NCI-H526 treated with DMSO at 0.1 percent for 48 hours (cell line): ENCODE results near the gene TMEM123.
"Not testable (repeated sequence)": the region's sequence is repeated elsewhere in the genome, so short reads cannot be mapped to it uniquely, and the experiment has no call there.

Source experiments
- DNase-seq: peaks from one replicate; lab custom pipeline; 2025; lab: John Stamatoyannopoulos, UW

Gene TMEM123

DNA sequence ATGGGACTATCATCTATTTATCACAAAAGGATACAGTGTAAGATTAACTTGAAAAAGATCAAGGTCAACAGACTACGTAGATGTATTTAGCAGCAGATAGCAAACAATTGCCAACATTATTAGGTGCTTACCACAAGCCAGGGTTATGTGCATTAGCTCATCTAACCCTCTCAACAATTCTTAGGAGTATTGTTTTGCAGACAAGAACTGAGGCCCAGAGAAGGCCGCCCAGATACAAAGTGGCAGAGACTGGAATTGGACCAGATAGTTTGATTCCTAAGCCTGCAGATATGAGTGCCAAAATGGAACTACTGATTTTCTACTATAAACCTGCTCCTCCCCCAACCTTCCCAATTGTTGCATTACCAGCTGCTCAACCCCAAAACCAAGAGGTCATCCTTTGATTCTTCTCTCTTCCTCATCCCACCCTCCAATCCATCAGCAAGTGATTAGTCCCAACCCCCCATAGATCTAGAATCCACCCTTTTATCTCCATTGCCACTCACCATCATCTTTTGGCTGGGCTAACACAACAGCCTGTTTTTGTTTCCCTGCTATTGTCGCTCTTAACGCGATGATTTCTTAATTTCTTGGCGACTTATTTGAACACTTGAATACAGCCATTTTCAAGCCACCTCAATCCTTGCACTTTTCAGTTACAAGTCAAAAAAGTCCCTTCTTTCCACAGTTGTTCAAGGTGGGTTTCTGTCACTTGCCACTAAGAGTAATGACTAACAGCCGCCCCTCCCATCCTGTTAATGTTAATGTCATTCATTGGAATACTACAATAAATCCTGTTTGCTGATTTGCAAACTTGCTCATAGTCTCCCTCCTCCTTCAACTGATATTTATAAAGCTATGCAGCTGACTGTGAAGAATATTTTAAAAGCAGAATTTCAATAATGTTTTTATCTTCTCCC, 2.7 kb downstream of the TMEM123 start:
- peak; percentile 49 for DNase-seq

DNA sequence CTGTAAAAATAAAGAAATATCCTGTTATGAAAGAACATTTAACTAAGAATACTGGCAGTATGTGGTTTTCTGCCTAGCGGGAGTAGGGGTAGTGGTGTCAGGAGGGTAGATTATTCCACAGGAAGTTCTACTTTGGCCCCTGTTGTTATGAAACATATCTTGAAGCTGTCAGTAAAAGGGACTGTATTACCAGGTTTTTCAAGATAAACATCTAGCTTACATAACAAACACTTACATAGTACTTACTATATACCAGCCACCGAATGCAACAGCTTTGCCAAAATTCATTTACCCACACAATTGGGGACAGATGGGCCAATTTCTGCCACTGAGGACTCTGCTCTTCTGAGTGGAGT, 3.7 kb downstream of the TMEM123 start:
- no peak for DNase-seq

DNA sequence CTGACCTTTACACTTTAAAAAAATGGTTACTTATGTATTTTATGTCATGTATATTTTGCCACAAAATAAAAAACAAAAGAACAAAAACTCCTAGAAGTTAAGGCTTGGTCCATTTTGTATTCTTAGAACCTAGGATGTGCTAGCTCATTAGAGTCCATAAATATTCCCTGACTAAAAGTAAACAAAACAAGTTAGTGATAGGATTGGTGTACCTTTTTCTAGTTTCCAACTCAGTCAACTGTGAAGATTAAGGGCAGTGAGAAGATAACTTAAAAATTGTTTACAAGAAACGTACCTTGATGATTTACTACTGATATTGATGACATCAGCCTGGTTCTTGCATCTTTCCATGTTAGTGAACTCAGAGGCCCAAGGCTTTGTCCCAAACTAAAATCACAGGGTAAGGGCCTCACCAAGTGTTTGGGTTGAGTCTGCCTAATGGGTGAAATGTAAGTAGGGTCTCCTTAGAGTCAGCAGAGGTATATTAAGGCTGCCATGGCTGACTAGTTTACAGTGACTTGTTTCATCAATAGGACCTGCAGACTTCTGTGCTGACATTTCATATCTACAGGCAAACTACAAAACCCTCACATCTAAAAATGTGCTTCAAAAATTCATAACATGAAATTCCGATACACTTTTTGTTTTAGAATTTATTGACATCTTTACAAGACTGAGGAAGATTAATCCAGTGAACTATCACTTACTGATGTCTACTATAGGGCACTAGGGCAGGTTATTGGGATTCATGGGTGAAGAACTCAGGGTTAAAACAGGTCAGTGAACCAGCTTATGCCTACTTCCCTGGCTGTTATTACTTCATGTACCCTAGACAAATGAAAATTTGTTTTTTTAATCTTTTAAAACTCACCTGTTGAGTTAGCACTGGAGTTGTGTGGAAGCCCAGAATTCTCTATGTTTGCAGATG, 4.4 kb downstream of the TMEM123 start:
- DNase-seq: no peak

DNA sequence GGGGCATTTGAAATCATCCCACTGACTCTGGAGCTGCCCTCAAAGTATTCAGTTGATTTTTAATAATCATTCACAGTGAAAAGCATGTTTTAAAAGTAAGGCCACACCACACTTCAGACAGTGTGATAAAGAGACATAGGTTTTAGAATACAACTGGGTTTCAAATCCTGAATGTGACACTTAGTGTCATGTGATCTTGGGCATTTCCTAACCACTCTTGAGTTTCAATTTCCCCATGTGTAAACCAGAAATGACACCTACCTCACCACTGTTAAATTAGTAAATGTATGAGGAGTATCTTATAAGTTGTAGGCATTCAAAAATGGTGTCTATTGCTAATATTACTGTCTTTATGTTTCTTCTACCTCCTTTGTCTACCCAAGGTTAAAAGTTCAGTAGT, 5.4 kb downstream of the TMEM123 start:
- no peak for DNase-seq

GRCh38 chr11:102446606-102447005, 6.0 kb downstream of the TMEM123 start:
- DNase-seq: no peak

GRCh38 chr11:102444693-102445092, 7.9 kb downstream of the TMEM123 start:
- DNase-seq: not testable (repeated sequence)

GRCh38 chr11:102444142-102444541, 8.4 kb downstream of the TMEM123 start:
- DNase-seq: not testable (repeated sequence)

- not testable (repeated sequence) for DNase-seq
Observed at GRCh38 chr11:102439063-102439363, 13.6 kb downstream of the TMEM123 start.

- no peak for DNase-seq
Observed at GRCh38 chr11:102438311-102439062, 14.1 kb downstream of the TMEM123 start.

- no peak for DNase-seq
Observed at GRCh38 chr11:102437727-102438126, 14.8 kb downstream of the TMEM123 start.

DNA sequence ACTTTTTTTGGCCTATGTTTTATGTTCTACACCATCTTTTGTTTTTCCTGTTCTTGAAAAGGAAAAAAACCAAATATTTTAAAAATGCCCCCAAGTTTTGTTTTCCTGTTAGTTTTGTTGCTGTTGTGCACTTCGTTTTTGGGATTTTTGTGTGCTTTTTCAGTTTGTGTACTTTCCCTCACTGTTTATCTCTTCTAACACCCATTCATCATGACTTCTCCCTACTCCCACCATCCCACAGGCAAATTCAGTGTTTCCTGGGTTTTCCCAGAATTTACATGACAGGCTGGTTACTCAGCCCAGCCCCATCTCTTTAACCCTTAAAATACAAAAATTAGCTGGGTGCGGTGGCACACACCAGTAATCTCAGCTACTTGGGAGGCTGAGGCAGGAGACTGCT, 15.6 kb downstream of the TMEM123 start:
- DNase-seq: no peak

DNA sequence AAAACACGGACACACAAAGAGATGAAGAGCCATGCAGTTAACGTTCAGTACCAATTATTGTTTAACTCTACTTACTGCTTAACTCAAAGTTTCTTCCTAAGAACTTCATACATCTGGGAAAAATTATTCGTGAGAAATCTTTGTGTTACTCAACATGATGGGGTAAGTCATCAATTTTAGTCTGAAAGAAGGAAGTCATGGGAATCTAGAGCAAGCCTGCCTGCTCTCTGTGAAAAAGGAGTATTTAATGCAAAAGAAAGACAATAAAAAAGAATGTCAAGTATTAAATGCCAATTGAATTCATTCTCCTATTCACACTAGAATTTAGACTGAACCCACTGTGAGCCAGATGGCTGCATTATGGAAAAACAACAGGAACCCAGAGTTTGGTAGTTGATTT, 16.0 kb downstream of the TMEM123 start:
- DNase-seq: no peak

DNA sequence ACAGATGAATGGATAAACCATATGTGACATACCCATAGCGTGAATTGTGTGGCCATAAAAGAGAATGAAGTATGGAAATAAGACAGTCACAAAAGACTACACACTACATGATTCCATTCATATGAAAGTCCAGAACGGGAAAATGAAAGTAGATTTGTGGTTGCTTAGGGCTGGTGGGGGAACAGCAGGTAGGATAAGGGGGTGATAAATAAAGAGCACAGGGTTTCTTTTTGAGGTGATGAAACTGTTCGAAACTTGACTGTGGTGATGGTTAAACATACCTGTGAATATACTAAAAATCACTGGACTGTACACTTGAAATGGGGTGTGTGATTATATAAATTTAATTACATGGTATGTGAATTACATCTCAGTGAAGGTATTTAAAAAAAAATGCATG, 16.9 kb downstream of the TMEM123 start:
- DNase-seq: no peak

GRCh38 chr11:102433571-102433970, 19.0 kb downstream of the TMEM123 start:
- not testable (repeated sequence) for DNase-seq

DNA sequence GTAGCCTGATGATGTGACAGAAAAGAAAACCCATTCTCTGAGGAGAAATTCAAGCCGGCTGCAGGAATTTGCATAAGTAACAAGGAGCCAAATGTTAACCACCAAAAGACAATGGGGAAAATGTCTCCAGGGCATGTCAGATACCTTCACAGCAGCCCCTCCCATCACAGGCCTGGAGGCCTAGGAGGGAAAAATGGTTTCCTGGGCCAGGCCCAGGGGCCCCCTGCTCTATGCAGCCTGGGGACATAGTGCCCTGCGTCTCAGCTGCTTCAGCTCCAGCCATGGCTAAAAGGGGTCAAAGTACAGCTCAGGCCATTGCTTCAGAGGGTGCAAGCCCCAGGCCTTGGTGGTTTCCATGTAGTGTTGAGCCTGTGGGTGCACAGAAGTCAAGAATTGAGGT, 20.0 kb downstream of the TMEM123 start:
- not testable (repeated sequence) for DNase-seq

DNA sequence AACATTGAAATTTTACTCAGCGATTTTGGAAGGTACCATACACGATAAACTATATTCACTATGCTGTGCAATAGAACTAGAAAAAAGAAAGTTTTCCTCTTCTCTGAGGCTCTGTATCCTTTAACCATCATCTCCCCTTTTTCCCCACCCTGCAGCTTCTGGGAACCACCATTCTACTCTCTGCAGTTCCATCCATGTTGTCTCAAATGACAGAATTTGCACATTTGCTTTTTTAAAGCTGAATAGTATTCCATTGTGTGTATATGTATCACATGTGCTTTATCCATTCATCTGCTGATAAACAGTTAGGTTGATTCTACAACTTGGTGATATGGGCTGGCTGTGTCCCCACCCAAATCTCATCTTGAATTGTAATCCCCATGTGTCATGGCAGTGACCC, 21.2 kb downstream of the TMEM123 start:
- DNase-seq: no peak

- no peak for DNase-seq
Observed at GRCh38 chr11:102430158-102430836, 22.3 kb downstream of the TMEM123 start.

DNA sequence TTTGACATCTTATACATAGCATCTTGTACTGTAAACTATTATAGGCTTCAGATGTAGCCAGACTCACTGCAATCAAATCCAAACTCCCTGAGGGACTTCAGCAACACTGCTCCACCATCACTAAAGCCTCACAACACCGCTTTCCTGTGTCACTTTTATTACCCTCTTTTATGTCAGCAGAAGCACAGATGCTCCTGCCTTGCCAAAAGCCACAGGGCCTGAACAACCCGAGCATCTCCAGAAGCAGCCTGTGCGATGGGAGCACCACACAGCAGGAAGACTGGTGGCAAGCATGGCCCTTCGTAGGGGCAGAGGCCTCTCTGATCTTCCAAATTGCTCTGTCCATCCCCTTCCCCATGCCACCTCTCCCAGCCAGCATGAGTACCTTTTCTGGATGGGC, 22.9 kb downstream of the TMEM123 start:
- DNase-seq: no peak

DNA sequence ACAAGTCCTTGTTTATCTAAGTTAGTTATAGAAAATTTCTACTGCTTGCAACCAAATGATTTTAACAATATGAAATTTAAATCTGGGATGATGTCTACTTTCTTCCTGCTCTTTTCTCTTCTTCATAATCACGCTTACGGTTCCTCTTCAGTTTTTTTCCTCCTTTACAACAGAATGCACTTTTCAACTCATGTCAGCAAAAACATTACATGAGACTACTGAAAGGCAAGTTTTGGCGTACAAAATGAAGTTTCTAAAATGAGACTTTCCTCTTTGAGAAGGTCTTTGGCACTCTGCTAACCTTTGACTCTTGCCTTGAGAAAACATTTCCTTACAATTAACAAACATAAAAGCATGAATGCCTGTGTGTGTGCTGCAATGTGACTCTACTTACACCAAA, 23.3 kb downstream of the TMEM123 start:
- DNase-seq: no peak

DNA sequence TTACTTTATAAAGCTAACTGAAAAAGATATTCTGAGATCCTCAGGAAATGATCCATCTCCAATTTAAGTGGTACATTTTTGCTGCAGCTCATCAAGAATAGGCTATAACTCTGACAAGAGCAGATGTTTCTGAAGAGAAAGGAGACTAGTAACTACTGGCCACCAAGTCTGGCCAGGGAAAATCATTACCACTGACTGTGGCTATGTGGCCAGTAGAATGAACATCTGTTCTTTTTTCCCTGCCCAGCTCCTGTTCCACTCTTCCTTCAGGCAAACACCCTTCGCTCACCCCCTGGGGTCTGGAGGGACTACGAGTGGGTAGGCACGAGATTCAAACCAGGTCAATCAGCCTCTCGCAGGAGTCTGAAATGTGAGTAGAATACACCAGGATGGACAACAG, 23.9 kb downstream of the TMEM123 start:
- DNase-seq: no peak

- no peak for DNase-seq
Observed at GRCh38 chr11:102427068-102427467, 25.5 kb downstream of the TMEM123 start.

DNA sequence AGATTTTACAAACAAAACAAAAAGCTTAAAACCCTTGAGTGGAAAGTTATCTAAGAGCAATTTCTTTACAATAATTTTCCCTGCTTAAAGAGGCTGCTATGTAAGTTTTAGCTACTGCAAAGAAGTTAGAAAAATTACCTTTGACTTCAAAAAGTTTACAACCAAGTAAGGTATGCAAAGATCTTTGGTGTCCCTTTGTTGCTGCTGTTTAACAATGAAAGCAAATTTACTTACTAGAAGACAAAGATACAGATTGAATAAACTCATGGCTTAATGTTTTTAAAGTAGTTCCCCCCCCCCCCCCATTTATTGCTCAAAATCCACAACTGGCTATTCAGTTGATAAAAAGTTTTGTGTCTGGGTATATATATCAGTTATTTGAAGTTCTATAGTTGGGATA, 26.0 kb downstream of the TMEM123 start:
- no peak for DNase-seq
